Neuronal stem cell (in vitro differentiated cells): Measurements from ENCODE around the gene PID1.

ENCODE experiments used
- DNase-seq: peaks from one replicate; pipeline ENCODE4 v3.0.0-alpha.2; 2013; ENCODE audit warnings: low spot score
- H2AFZ ChIP-seq: one replicate; pipeline ENCODE4 v1.6.1; 2013; ENCODE audit warnings: mild to moderate bottlenecking, low read length, inconsistent platforms
- H2AK5ac ChIP-seq: 2 replicates; pipeline ENCODE4 v1.6.1; 2013; ENCODE audit warnings: low read depth, mild to moderate bottlenecking, inconsistent platforms, low read length, moderate library complexity, mixed read lengths
- H2BK120ac ChIP-seq: 2 replicates; pipeline ENCODE4 v1.6.1; 2013; ENCODE audit warnings: low read depth, mild to moderate bottlenecking, inconsistent platforms, low read length, moderate library complexity, mixed read lengths
- H2BK12ac ChIP-seq: one replicate; pipeline ENCODE4 v1.6.1; 2013; ENCODE audit warnings: low read length, inconsistent platforms
- H2BK15ac ChIP-seq: 2 replicates; pipeline ENCODE4 v1.6.1; 2013; ENCODE audit warnings: mild to moderate bottlenecking, low read length, inconsistent platforms, mixed read lengths
- H2BK5ac ChIP-seq: one replicate; pipeline ENCODE4 v1.6.1; 2013; ENCODE audit warnings: inconsistent platforms, mild to moderate bottlenecking, low read length, moderate library complexity
- H3K14ac ChIP-seq: one replicate; pipeline ENCODE4 v1.6.1; 2013; ENCODE audit warnings: low read length, inconsistent platforms
- H3K18ac ChIP-seq: 2 replicates; pipeline ENCODE4 v1.6.1; 2013; ENCODE audit warnings: low read length, inconsistent platforms
- H3K23ac ChIP-seq: 2 replicates; pipeline ENCODE4 v1.6.1; 2013; ENCODE audit warnings: low read depth, mild to moderate bottlenecking, mixed read lengths, low read length, inconsistent platforms; ENCODE audit not compliant: poor library complexity
- H3K27ac ChIP-seq: replicated peaks from 3 replicates; pipeline ENCODE4 v1.5.1; 2013; ENCODE audit warnings: low read length, inconsistent platforms
- H3K27me3 ChIP-seq, 3 experiments: 2 replicates each; pipeline ENCODE4 v1.6.1; 2013; ENCODE audit warnings: low read length in 3 of 3, mild to moderate bottlenecking in 2 of 3, inconsistent platforms in 1 of 3, low read depth in 1 of 3, mixed read lengths in 1 of 3, moderate library complexity in 1 of 3; ENCODE audit not compliant: control insufficient read depth in 3 of 3, insufficient read depth in 3 of 3
- H3K36me3 ChIP-seq, 2 donors: replicated peaks in 1 of 2; 2 replicates each; pipeline ENCODE4 v1.6.1; 2013; ENCODE audit warnings: low read length in 2 of 2; ENCODE audit not compliant: control insufficient read depth in 2 of 2, insufficient read depth in 2 of 2
- H3K4ac ChIP-seq: 2 replicates; pipeline ENCODE4 v1.6.1; 2013; ENCODE audit warnings: inconsistent platforms, mild to moderate bottlenecking, low read length, moderate library complexity
- H3K4me1 ChIP-seq, 2 donors: 1 replicate in 1 of 2; 2 replicates in 1 of 2; pipeline ENCODE4 v1.6.1; 2013; ENCODE audit warnings: low read length in 2 of 2, low read depth in 1 of 2; ENCODE audit not compliant: control insufficient read depth in 2 of 2, insufficient read depth in 1 of 2
- H3K4me2 ChIP-seq: one replicate; pipeline ENCODE4 v1.6.1; 2013; ENCODE audit warnings: mild to moderate bottlenecking, low read length, inconsistent platforms; ENCODE audit not compliant: insufficient read depth, poor library complexity, severe bottlenecking
- H3K4me3 ChIP-seq, 2 donors: 2 replicates each; pipeline ENCODE4 v1.5.1; 2013; ENCODE audit warnings: low read length in 2 of 2, mild to moderate bottlenecking in 2 of 2, inconsistent platforms in 1 of 2, moderate library complexity in 1 of 2
- H3K79me1 ChIP-seq: one replicate; pipeline ENCODE4 v1.6.1; 2013; ENCODE audit warnings: low read depth, mild to moderate bottlenecking, inconsistent platforms, low read length, moderate library complexity
- H3K9ac ChIP-seq: one replicate; pipeline ENCODE4 v1.6.1; 2013; ENCODE audit warnings: mild to moderate bottlenecking, low read depth, low read length, inconsistent platforms; ENCODE audit not compliant: poor library complexity
- H3K9me3 ChIP-seq, 2 donors: replicated peaks in 1 of 2; 2 replicates each; pipeline versions ENCODE3 to v1.6.1; 2013; ENCODE audit warnings: low read length in 2 of 2, mild to moderate bottlenecking in 2 of 2, inconsistent platforms in 1 of 2, low read depth in 1 of 2, mixed read lengths in 1 of 2, moderate library complexity in 1 of 2; ENCODE audit not compliant: control insufficient read depth in 2 of 2, insufficient read depth in 1 of 2
- H4K8ac ChIP-seq: one replicate; pipeline ENCODE4 v1.6.1; 2013; ENCODE audit warnings: low read depth, mild to moderate bottlenecking, inconsistent platforms, low read length, moderate library complexity
- H4K91ac ChIP-seq: one replicate; pipeline ENCODE4 v1.6.1; 2013; ENCODE audit warnings: low read length, low read depth, mild to moderate bottlenecking, inconsistent platforms; ENCODE audit not compliant: poor library complexity
- WGBS, 2 donors: extraction: QIAGEN DNeasy Blood & Tissue Kit; methylation state at CpG; one replicate each; pipeline ENCODE4 v1.1.7; 2013; ENCODE audit warnings: missing lambda C conversion rate in 2 of 2, mixed read lengths in 1 of 2; ENCODE audit not compliant: insufficient read length in 2 of 2, insufficient replicate concordance in 1 of 2; ENCODE audit errors: extremely low coverage in 2 of 2; 5-methylcytosine and 5-hydroxymethylcytosine counted together

PID1 gene

GRCh38 chr2:229088966-229089700 lies 182.0 kb downstream of the PID1 start:
- Histone ChIP-seq H2BK120ac (no peak overlapping the region), H3K4ac (no peak overlapping the region), H3K9ac (no peak overlapping the region), H3K14ac (no peak overlapping the region), H3K27ac (no peak overlapping the region), H3K23ac (no peak overlapping the region), H2BK5ac (no peak overlapping the region), H3K4me3 (no peak overlapping the region), H3K36me3 (no peaks in the 10 kb centered on the region), H3K9me3 (no peaks in the 10 kb centered on the region), H4K8ac (no peak overlapping the region), H3K27me3 (no peaks in the 10 kb centered on the region), H3K4me1 (peaks cover 0 to 2% of the 10 kb centered on the region in 2 donors), H2BK12ac (no peak overlapping the region), H3K4me2 (no peak overlapping the region), H2AFZ (no peak overlapping the region), H2AK5ac (no peak overlapping the region), H2BK15ac (no peak overlapping the region), H3K79me1 (no peaks in the 10 kb centered on the region), H3K18ac (no peak overlapping the region), H4K91ac (no peak overlapping the region)
- DNase-seq: no peak
- whole genome bisulfite sequencing, 2 donors: no CpG with 5 or more reads among the region's 7 CpGs

GRCh38 chr2:229088517-229088913 lies 182.6 kb downstream of the PID1 start:
- Histone ChIP-seq H2BK5ac (no peak overlapping the region), H3K9ac (no peak overlapping the region), H4K91ac (no peak overlapping the region), H2BK15ac (no peak overlapping the region), H3K9me3 (no peaks in the 10 kb centered on the region), H3K36me3 (no peaks in the 10 kb centered on the region), H3K23ac (no peak overlapping the region), H2AK5ac (no peak overlapping the region), H3K14ac (no peak overlapping the region), H3K27ac (no peak overlapping the region), H3K18ac (no peak overlapping the region), H3K4me1 (peaks cover 0 to 2% of the 10 kb centered on the region in 2 donors), H4K8ac (no peak overlapping the region), H3K27me3 (no peaks in the 10 kb centered on the region), H2BK120ac (no peak overlapping the region), H3K4me3 (no peak overlapping the region), H3K4me2 (no peak overlapping the region), H3K4ac (no peak overlapping the region), H2AFZ (no peak overlapping the region), H2BK12ac (no peak overlapping the region), H3K79me1 (no peaks in the 10 kb centered on the region)
- no CpG with 5 or more reads among the region's 2 CpGs for WGBS, 2 donors
- DNase-seq: no peak

- H3K36me3 ChIP-seq: no peaks in the 10 kb centered on the region
- H3K9me3 ChIP-seq: no peaks in the 10 kb centered on the region
- no CpG with 5 or more reads among the region's 6 CpGs for WGBS, 2 donors
- no peak overlapping the region for H2AK5ac ChIP-seq
- H3K79me1 ChIP-seq: no peaks in the 10 kb centered on the region
- no peak overlapping the region for H4K91ac ChIP-seq
- no peak overlapping the region for H2BK5ac ChIP-seq
- no peak overlapping the region for H2AFZ ChIP-seq
- no peak overlapping the region for H2BK120ac ChIP-seq
- H3K4me2 ChIP-seq: no peak overlapping the region
- H4K8ac ChIP-seq: no peak overlapping the region
- no peak overlapping the region for H2BK12ac ChIP-seq
- H3K23ac ChIP-seq: no peak overlapping the region
- no peak overlapping the region for H3K9ac ChIP-seq
- no peak overlapping the region for H3K14ac ChIP-seq
- no peak overlapping the region for H2BK15ac ChIP-seq
- peaks cover 0 to 2% of the 10 kb centered on the region in 2 donors for H3K4me1 ChIP-seq
- H3K18ac ChIP-seq: no peak overlapping the region
- H3K27ac ChIP-seq: no peak overlapping the region
- no peak overlapping the region for H3K4ac ChIP-seq
- DNase-seq: no peak
- H3K27me3 ChIP-seq: no peaks in the 10 kb centered on the region
- no peak overlapping the region for H3K4me3 ChIP-seq
These were observed 183.1 kb downstream of the PID1 start for GRCh38 chr2:229087843-229088516.

GRCh38 chr2:229087267-229087666 lies 183.8 kb downstream of the PID1 start:
- Histone ChIP-seq H3K18ac (no peak overlapping the region), H2BK12ac (no peak overlapping the region), H2AK5ac (no peak overlapping the region), H2BK120ac (no peak overlapping the region), H3K4ac (no peak overlapping the region), H3K4me3 (no peak overlapping the region), H3K9me3 (no peaks in the 10 kb centered on the region), H3K4me1 (peaks cover 0 to 2% of the 10 kb centered on the region in 2 donors), H3K4me2 (no peak overlapping the region), H2BK5ac (no peak overlapping the region), H3K9ac (no peak overlapping the region), H3K23ac (no peak overlapping the region), H3K27me3 (no peaks in the 10 kb centered on the region), H3K79me1 (no peaks in the 10 kb centered on the region), H4K8ac (no peak overlapping the region), H2AFZ (no peak overlapping the region), H3K36me3 (no peaks in the 10 kb centered on the region), H2BK15ac (no peak overlapping the region), H3K14ac (no peak overlapping the region), H4K91ac (no peak overlapping the region), H3K27ac (no peak overlapping the region)
- DNase-seq: no peak
- WGBS, 2 donors: no CpG with 5 or more reads among the region's 3 CpGs
